NCI-H1092 (cell line): Measurements from ENCODE around the gene CAMTA1.
A peak's percentile ranks its signal among the peaks of the same experiment; 100 is the strongest.

ENCODE experiments used
- DNase-seq: peaks from one replicate; lab custom pipeline; 2025; lab: John Stamatoyannopoulos, UW

The CAMTA1 gene

DNA sequence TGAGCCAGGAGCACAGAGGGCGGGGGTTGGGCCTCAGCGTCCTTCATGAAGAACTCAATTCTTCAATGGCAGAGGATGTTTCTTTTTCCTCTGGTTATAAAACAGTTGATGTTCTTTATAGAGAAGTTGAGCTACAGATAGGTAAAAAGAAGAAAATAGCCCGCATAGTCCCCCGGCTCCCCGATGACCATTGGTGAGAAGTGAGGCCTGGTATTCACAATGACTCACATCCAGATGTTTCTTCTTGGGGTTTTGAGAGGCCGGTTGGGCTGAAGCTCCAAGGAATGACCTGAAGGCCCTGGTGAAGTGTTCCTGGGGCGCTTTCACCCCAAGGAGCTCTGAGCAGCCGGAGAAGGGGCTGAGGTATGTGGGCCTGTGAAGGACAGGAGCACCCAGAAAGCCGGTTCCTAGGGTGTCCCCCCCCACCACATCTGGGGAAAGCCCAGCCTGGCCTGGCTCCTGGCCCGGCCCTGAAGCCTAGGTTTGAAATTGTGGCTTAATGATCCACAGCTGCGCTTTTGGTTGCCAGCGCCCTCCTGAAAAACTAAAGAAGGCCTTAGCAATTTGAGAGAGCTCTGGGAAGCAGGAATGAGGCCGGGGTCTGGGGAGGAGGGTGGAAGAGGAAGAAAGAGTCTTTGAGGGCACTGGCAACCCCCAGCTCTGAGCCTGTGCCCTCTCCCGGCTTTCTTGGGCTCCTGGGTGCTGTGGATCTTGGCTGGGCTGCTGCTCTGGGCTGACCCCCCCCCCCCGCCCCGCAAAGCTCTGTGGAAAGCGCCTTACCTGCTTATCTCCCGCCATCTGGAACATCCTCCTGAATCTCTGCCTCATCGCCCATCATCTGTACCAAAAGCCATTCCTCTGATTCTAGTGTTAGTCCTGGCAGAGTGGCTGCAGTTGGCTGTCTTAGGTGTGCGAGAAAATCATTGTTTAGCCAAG is 444.7 kb downstream of the CAMTA1 start:
- DNase-seq: no peak

- DNase-seq: no peak
These were observed 447.4 kb downstream of the CAMTA1 start for GRCh38 chr1:7232441-7233236.

DNA sequence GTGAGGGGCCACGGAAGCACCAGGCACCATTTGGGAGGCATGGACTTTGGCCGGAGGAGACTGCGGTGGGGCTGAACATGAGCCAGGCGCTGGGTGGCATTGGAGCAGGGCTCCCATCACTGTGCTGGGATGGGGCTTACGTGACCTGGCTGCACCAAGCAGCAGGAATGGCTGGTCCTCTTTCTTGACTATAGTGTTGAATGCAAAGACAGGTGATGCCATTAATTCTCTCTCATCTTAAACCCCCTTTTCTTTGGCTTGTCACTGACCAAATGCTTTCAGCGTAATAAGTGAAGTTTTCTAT is 447.9 kb downstream of the CAMTA1 start:
- DNase-seq: no peak

- DNase-seq: no peak
These were observed 448.6 kb downstream of the CAMTA1 start for GRCh38 chr1:7233646-7234470.

GRCh38 chr1:7234471-7234755 is 449.2 kb downstream of the CAMTA1 start:
- no peak for DNase-seq

GRCh38 chr1:7235871-7236517 is 450.7 kb downstream of the CAMTA1 start:
- no peak for DNase-seq

- DNase-seq: no peak
These were observed 451.7 kb downstream of the CAMTA1 start for GRCh38 chr1:7236844-7237515.

- DNase-seq: no peak
These were observed 461.9 kb downstream of the CAMTA1 start for GRCh38 chr1:7247158-7247557.

DNA sequence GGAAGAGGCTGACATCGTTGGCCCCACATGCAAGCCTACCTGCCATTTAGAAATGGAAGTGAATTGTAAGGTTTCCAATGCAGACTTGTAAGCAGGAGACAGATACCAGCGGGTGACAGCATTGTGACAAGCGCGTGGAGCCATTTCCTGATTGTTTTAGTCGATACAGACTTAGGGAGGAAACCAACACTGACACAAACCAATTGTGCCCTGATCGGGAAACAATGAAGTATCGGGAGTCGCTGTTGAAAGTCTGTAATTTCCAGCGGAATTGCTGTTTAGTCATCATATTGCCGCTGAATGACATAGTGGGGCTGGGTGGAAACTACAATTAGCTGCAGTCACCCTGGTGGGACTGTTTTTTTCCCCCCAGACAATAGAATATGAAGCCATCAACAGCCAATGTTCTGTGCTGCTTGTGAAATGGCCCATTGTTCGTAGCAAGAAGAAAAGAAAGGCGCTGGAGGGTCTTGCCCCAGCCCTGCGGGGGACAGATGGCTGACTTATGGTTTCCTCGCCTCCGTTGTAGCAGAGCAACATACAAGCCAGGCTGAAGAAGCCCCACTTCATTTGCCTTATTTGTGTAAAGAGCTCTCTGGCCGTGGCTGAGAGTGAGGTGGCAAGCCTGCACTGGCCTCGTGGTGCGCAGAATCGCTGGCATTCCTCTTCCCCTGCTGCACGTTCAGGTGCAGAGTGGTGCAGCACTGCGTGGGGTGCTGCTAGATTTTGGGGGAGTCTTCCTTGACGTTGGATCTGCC is 462.7 kb downstream of the CAMTA1 start:
- no peak for DNase-seq

GRCh38 chr1:7248549-7249199 is 463.4 kb downstream of the CAMTA1 start:
- DNase-seq: no peak

- DNase-seq: no peak
These were observed 464.3 kb downstream of the CAMTA1 start for GRCh38 chr1:7249516-7249915.

DNA sequence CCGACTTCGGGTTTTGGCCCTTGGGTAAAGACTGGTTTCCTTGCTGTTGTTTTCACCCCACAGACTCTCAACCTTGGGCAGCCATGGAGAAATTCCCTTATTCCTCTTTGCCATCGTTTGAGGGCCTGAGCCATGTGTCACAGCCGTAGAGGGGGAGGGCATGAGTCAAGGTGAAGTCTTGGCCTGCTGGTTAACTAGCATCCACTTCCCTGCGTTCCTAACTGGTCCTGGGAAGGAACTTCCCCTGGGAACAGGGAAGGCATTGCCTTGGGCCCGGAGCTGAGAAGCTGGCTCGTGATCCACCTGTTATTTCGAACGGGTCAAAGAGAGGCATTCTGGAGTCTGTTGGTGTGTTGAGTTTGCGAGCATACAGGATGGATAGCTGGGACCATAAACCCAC is 464.9 kb downstream of the CAMTA1 start:
- DNase-seq: no peak

- DNase-seq: no peak
These were observed 465.6 kb downstream of the CAMTA1 start for GRCh38 chr1:7250597-7251453.

- no peak for DNase-seq
These were observed 466.2 kb downstream of the CAMTA1 start for GRCh38 chr1:7251454-7251800.

DNA sequence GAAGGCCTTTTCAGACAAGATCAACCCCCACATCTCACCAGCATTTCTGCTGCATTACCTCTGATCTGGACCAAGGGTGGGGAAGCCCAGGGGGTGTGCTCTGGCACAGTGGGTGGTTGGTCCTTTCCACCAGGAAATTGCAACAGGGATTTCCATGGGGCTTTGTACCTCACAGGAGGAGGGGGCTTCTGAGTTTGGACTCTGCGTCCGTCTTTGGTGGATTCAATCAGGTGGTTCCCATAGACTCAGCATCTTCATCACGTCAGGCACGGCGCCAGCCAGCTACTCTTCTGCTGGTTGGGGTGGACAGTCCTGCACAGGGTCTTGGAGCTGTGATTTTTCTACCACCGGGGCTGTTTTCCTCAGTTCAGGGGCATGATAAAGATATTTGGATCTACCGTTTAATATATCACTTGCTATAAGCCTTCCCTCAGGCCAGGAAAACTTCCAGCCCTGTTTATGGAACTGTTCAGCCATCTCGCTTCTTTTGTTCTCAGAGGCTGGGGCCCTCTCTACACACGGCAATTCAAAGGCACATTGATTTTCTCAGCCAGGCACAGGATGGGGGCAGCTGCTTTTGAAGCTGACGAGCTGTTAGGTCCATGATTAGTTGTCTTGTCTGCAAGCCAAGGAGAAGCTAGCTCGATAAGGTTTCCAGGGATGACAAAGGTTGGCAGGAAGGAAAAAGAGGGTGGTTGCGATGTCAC is 467.3 kb downstream of the CAMTA1 start:
- peak; percentile 82 for DNase-seq

DNA sequence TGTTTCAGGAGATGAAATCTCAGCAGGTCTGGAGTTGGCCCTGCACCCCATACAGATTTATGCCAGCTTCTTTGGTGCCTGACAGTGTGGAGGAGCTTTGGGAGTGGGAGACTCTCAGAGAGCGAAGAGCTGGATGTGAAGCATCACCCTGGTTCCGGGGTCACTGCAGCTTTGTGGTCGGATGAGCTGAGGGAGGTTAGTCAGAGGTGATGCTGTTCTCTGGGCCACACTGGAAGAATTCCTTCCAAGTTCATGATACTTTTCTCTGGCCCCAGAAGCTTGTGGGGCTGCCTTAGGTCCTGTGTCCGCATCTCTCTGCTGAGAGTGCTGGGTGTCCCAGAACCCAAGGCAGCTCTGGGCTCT is 467.8 kb downstream of the CAMTA1 start:
- no peak for DNase-seq

GRCh38 chr1:7253988-7254587 is 468.8 kb downstream of the CAMTA1 start:
- no peak for DNase-seq

DNA sequence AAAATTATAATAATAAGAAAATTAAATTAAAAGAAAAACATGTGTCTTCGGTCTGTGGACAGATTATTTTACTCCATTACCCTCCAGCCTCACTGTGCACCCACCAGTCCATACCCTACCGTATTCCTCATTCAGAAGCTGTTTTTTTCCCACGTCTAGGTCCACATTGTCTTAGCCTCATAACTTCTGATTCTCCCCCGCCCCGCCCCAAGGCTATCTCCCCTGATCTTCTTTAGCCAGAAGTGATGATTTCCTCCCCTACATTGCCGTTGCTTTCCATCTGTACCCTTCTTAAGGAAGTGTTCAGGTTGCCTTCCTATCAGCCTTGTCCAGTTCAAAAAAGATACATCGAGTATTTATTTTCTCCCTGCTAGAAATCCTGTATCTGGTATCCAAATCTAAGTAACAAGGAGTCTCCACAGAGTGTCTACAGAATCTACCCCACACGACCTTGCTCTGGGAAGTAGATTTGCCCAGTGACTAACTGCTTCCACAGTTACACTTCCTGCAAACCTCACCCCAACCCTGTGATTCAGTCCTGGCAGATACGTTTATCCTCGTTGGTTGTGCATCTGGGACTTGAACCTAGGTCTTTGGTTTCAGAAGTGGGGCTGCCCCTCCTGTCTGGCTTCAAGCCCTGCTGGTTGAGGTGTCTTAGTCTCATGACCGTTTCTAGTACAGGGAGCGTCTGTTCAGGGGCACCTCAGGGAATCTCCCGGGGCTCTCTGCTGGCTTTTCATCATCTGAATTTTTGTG is 470.2 kb downstream of the CAMTA1 start:
- DNase-seq: no peak
